ENCODE data around the gene INPPL1. TPM values are rescaled to one million over a fixed set of nuclear protein-coding genes. Genes with fewer than 3 reads are reported as not detected.

The INPPL1 gene
- total RNA-seq, 2 experiments from 2014 or later = 103 to 195 TPM

DNA sequence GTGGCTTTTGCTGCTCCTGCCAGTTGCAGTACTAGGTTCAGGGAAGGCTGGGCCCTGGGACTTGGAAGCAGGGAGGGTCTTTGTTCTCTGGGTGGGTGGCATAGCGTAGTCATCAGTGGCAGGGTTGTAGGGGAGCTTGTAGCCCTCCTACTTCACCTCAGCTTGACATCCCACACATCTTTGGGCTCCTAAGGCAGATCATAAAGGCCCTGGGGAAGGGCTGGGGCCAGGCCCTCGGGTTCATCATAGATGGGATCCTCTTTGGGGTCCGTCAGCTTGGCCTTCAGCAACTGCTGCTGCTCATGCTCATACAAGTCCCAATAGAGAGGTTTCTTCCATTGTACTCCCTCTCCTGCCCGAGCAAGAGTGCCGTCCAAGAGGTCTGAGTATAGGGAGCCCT, 25.4 kb downstream of the INPPL1 start:
- intact Hi-C loops (cut with micrococcal nuclease; ENCODE audit: unreplicated experiment) = no loop called here
- ChIA-PET CTCF (ENCODE audit: unreplicated experiment) (no interaction called here), POLR2A (no interaction called here)
- Histone ChIP-seq H3K4me2 (ENCODE audit: low read length) (no peak overlapping the region), H3K9me2 (ENCODE audit: insufficient read depth, low read length) (no peaks in the 10 kb centered on the region), H4K20me1 (ENCODE audit: insufficient read depth, low read length) (no peaks in the 10 kb centered on the region), H3K27ac (ENCODE audit: low read depth, low read length, poor library complexity, severe bottlenecking) (no peak overlapping the region), H3K36me3 (ENCODE audit: insufficient read depth, low read length) (no peaks in the 10 kb centered on the region), H3K79me2 (ENCODE audit: insufficient read depth, low read depth, low read length) (no peaks in the 10 kb centered on the region), H2AFZ (ENCODE audit: low read length) (no peak overlapping the region), H3K4me1 (ENCODE audit: insufficient read depth, low read length, poor library complexity, severe bottlenecking) (no peaks in the 10 kb centered on the region), H3K9me3 (ENCODE audit: low read length) (no peaks in the 10 kb centered on the region), H3K4me3 (ENCODE audit: low read depth, low read length, poor library complexity, severe bottlenecking) (no peak overlapping the region)
- TF ChIP-seq, protein P1, sequence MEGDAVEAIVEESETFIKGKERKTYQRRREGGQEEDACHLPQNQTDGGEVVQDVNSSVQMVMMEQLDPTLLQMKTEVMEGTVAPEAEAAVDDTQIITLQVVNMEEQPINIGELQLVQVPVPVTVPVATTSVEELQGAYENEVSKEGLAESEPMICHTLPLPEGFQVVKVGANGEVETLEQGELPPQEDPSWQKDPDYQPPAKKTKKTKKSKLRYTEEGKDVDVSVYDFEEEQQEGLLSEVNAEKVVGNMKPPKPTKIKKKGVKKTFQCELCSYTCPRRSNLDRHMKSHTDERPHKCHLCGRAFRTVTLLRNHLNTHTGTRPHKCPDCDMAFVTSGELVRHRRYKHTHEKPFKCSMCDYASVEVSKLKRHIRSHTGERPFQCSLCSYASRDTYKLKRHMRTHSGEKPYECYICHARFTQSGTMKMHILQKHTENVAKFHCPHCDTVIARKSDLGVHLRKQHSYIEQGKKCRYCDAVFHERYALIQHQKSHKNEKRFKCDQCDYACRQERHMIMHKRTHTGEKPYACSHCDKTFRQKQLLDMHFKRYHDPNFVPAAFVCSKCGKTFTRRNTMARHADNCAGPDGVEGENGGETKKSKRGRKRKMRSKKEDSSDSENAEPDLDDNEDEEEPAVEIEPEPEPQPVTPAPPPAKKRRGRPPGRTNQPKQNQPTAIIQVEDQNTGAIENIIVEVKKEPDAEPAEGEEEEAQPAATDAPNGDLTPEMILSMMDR (conservative IDR thresholded peaks at IDR 0.05; ENCODE audit: low read length) = no peak
- no peak for TF ChIP-seq EZH2phosphoT487 (IDR thresholded peaks at IDR 0.05; ENCODE audit: borderline replicate concordance, low read depth, low read length)
- no TSS peak for BruUV-seq (replicated peaks)
- no peak for DNase-seq (ENCODE audit: low spot score)

DNA sequence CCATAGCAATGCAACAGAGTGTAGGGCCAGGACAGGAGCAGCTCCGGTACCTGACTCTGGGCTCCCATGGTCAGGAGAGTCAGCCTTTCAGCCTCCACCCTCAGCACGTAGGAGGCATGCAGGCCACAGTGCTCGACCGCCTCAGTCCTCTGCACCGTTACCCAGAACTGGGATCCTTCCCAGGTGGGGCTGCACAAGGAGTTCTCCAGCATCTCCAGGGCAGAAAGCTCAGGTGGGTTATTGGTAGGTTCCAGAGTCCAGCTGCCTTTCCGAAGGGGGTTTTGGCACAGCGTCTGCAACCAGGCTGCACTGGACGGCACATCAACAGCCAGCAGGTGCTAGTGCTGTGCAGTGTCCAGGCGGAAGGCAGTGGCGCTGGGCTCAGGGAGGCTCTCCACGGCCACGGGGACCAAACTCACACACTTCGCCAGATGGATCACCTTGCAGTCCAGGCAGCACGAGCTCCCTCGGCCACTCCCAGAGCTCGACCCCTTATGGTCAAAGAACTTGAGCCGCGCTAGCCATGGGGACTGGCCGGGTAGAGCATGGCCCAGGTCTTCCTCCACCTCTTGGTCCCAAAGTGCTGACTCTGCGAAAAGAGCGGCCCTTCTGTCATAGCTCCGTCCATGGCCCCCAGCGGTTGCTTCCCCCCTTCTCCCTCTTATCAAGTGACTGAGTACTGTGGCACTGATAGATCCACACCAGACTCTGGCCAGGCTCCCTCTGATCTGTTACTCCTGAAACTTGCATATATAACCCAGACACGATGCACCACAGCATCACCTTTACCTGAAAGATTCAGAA, 26.3 kb downstream of the INPPL1 start:
- Histone ChIP-seq H2AFZ (ENCODE audit: low read length) (no peak overlapping the region), H3K79me2 (ENCODE audit: insufficient read depth, low read depth, low read length) (no peaks in the 10 kb centered on the region), H3K9me3 (ENCODE audit: low read length) (no peaks in the 10 kb centered on the region), H3K9me2 (ENCODE audit: insufficient read depth, low read length) (no peaks in the 10 kb centered on the region), H3K27ac (ENCODE audit: low read depth, low read length, poor library complexity, severe bottlenecking) (no peak overlapping the region), H3K4me3 (ENCODE audit: low read depth, low read length, poor library complexity, severe bottlenecking) (no peak overlapping the region), H3K36me3 (ENCODE audit: insufficient read depth, low read length) (no peaks in the 10 kb centered on the region), H4K20me1 (ENCODE audit: insufficient read depth, low read length) (no peaks in the 10 kb centered on the region), H3K4me1 (ENCODE audit: insufficient read depth, low read length, poor library complexity, severe bottlenecking) (no peaks in the 10 kb centered on the region), H3K4me2 (ENCODE audit: low read length) (no peak overlapping the region)
- no peak for TF ChIP-seq EZH2phosphoT487 (IDR thresholded peaks at IDR 0.05; ENCODE audit: borderline replicate concordance, low read depth, low read length)
- TF ChIP-seq, protein P1 (conservative IDR thresholded peaks at IDR 0.05; ENCODE audit: low read length) = no peak
- CTCF ChIA-PET (ENCODE audit: unreplicated experiment) = no interaction called here
- BruUV-seq (replicated peaks) = no TSS peak
- DNase-seq (ENCODE audit: low spot score) = no peak
- intact Hi-C loops (cut with micrococcal nuclease; ENCODE audit: unreplicated experiment) = no loop called here
- POLR2A ChIA-PET = no interaction called here

DNA sequence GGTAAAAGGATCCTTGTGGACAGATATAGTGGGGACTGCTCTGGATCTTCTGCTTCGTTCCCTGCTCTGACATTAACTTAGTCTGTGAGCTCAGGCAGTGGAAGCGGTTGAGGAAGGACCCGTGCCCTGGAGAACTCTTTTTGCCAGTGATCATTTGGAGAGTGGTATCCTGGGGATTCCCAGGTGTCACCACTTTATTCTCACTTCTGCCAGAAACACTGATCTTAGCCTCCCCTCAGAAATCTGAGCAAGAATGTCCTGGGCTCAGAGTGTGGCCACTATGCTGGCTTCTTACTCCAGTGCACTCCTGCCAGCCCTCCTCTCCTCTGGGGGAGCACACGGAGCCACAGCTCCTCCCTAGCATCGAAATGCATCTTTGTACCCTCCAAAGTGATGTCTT, 27.0 kb downstream of the INPPL1 start:
- no peak for TF ChIP-seq EZH2phosphoT487 (IDR thresholded peaks at IDR 0.05; ENCODE audit: borderline replicate concordance, low read depth, low read length)
- TF ChIP-seq, protein P1 (conservative IDR thresholded peaks at IDR 0.05; ENCODE audit: low read length) = no peak
- DNase-seq (ENCODE audit: low spot score) = no peak
- Histone ChIP-seq H3K36me3 (ENCODE audit: insufficient read depth, low read length) (no peaks in the 10 kb centered on the region), H4K20me1 (ENCODE audit: insufficient read depth, low read length) (no peaks in the 10 kb centered on the region), H2AFZ (ENCODE audit: low read length) (no peak overlapping the region), H3K4me2 (ENCODE audit: low read length) (no peak overlapping the region), H3K27ac (ENCODE audit: low read depth, low read length, poor library complexity, severe bottlenecking) (no peak overlapping the region), H3K9me2 (ENCODE audit: insufficient read depth, low read length) (no peaks in the 10 kb centered on the region), H3K9me3 (ENCODE audit: low read length) (no peaks in the 10 kb centered on the region), H3K79me2 (ENCODE audit: insufficient read depth, low read depth, low read length) (no peaks in the 10 kb centered on the region), H3K4me1 (ENCODE audit: insufficient read depth, low read length, poor library complexity, severe bottlenecking) (no peaks in the 10 kb centered on the region), H3K4me3 (ENCODE audit: low read depth, low read length, poor library complexity, severe bottlenecking) (no peak overlapping the region)
- no TSS peak for BruUV-seq (replicated peaks)
- POLR2A ChIA-PET = no interaction called here
- intact Hi-C loops (cut with micrococcal nuclease; ENCODE audit: unreplicated experiment) = no loop called here
- CTCF ChIA-PET (ENCODE audit: unreplicated experiment) = no interaction called here
